Eye (tissue), 1 donor: ENCODE results near the gene PDE4D.

Source experiments
- DNase-seq: peaks from one replicate; pipeline ENCODE4 v3.0.0-alpha.2; 2015

PDE4D gene

GRCh38 chr5:59042201-59043055 lies 851.1 kb downstream of the PDE4D start:
- DNase-seq, result no peak

- no peak for DNase-seq
These were observed 852.2 kb downstream of the PDE4D start for GRCh38 chr5:59041355-59041754.

- no peak for DNase-seq
These were observed 852.7 kb downstream of the PDE4D start for GRCh38 chr5:59040804-59041201.

GRCh38 chr5:59040024-59040803 lies 853.3 kb downstream of the PDE4D start:
- DNase-seq, result no peak

- peak; percentile 89 for DNase-seq
These were observed 854.1 kb downstream of the PDE4D start for GRCh38 chr5:59039296-59040023.

GRCh38 chr5:59038798-59039295 lies 854.7 kb downstream of the PDE4D start:
- DNase-seq, result peak; percentile 74

- peak; percentile 19 for DNase-seq
These were observed 855.4 kb downstream of the PDE4D start for GRCh38 chr5:59037941-59038797.

- DNase-seq, result peak; percentile 10
These were observed 856.1 kb downstream of the PDE4D start for GRCh38 chr5:59037453-59037852.

GRCh38 chr5:59037041-59037440 lies 856.5 kb downstream of the PDE4D start:
- no peak for DNase-seq

GRCh38 chr5:59036274-59036961 lies 857.1 kb downstream of the PDE4D start:
- DNase-seq, result no peak

GRCh38 chr5:59035681-59036080 lies 857.8 kb downstream of the PDE4D start:
- DNase-seq, result no peak

GRCh38 chr5:59034498-59035186 lies 858.9 kb downstream of the PDE4D start:
- DNase-seq, result peak; percentile 58

GRCh38 chr5:59027145-59027907 lies 866.2 kb downstream of the PDE4D start:
- no peak for DNase-seq

GRCh38 chr5:59025734-59026133 lies 867.8 kb downstream of the PDE4D start:
- peak; percentile 25 for DNase-seq

- DNase-seq, result no peak
These were observed 871.5 kb downstream of the PDE4D start for GRCh38 chr5:59021837-59022514.

GRCh38 chr5:59021286-59021673 lies 872.2 kb downstream of the PDE4D start:
- no peak for DNase-seq

GRCh38 chr5:59020611-59021285 lies 872.8 kb downstream of the PDE4D start:
- no peak for DNase-seq

- no peak for DNase-seq
These were observed 874.4 kb downstream of the PDE4D start for GRCh38 chr5:59019078-59019477.

GRCh38 chr5:59016925-59017324 lies 876.6 kb downstream of the PDE4D start:
- DNase-seq, result no peak
